T-helper 1 cell treated with Interleukin-12 subunit alpha and Interleukin-12 subunit beta and Interleukin-4 antibody, amounts not matched to agents 30 μg/mL and 1 μg/mL, for 36 hours (primary cell): ENCODE measurements around the gene MYCBPAP.

Experiments
- H3K27ac Mint-ChIP-seq: one replicate; pipeline ENCODE4 v1.8.0; 2021; ENCODE audit warnings: mild to moderate bottlenecking, mixed read lengths
- H3K27me3 Mint-ChIP-seq: one replicate; pipeline ENCODE4 v1.8.0; 2021; ENCODE audit warnings: low read depth, mixed read lengths
- H3K36me3 Mint-ChIP-seq: one replicate; pipeline ENCODE4 v1.8.0; 2021; ENCODE audit warnings: low read depth, mixed read lengths
- H3K4me1 Mint-ChIP-seq: one replicate; pipeline ENCODE4 v1.8.0; 2021; ENCODE audit warnings: low read depth, mixed read lengths
- H3K4me3 Mint-ChIP-seq: one replicate; pipeline ENCODE4 v1.8.0; 2021; ENCODE audit warnings: mild to moderate bottlenecking, moderate library complexity, mixed read lengths
- H3K9me3 Mint-ChIP-seq: one replicate; pipeline ENCODE4 v1.8.0; 2021; ENCODE audit warnings: mixed read lengths

MYCBPAP gene

DNA sequence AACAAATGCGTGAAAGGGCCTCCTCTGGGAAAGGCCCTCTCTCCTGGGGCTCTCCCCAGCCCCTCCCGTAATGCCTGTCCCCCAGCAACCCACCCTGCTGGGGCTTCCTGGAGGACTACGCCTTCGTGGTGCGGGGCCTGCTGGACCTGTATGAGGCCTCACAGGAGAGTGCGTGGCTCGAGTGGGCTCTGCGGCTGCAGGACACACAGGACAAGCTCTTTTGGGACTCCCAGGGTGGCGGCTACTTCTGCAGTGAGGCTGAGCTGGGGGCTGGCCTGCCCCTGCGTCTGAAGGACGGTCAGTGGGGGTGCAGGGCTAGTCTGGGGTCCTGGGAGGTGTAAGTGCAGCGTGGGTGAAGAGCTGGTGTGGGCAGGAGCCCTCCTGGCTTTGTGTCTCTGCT is 43.6 kb downstream of the MYCBPAP start:
- no peak overlapping the region for H3K4me3 Mint-ChIP-seq
- H3K4me1 Mint-ChIP-seq: peaks cover under 1% of the 10 kb centered on the region
- H3K27me3 Mint-ChIP-seq: no peaks in the 10 kb centered on the region
- H3K9me3 Mint-ChIP-seq: no peaks in the 10 kb centered on the region
- H3K27ac Mint-ChIP-seq: no peak overlapping the region
- no peaks in the 10 kb centered on the region for H3K36me3 Mint-ChIP-seq

DNA sequence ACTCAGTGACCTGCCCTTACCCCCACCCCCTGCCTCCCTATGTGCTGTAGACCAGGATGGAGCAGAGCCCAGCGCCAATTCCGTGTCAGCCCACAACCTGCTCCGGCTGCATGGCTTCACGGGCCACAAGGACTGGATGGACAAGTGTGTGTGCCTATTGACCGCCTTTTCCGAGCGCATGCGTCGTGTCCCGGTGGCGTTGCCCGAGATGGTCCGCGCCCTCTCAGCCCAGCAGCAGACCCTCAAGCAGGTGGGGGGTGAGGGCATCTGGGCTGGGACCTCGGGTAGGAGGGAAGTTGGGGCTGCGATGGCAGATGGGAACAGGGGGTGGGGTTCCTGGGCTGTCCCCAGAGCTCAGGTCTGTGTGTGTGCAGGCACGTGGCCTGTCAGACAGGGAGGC is 46.0 kb downstream of the MYCBPAP start:
- no peaks in the 10 kb centered on the region for H3K9me3 Mint-ChIP-seq
- no peaks in the 10 kb centered on the region for H3K36me3 Mint-ChIP-seq
- peaks cover 4% of the 10 kb centered on the region for H3K4me1 Mint-ChIP-seq
- H3K27me3 Mint-ChIP-seq: peaks cover 23% of the 10 kb centered on the region
- H3K4me3 Mint-ChIP-seq: no peak overlapping the region
- H3K27ac Mint-ChIP-seq: no peak overlapping the region

DNA sequence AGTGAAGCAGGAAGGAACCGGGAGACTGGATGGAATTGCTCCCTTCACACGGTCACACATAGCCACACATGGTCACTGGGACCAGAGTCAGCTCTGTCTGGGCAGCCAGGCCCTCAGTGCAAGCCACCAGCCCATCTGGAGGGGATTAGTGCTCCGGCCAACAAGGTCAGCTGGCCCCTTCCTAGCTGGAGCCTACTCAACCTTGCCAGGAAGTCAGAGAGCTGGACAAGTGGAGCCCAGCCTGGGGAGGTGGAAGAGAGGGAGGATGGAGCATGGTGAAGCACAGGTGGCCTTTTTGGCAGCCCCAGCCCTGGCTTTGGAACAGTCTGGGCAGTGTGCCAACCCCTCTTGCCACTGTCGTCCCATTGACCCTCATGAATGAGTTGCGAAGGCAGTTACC is 48.6 kb downstream of the MYCBPAP start:
- no peaks in the 10 kb centered on the region for H3K9me3 Mint-ChIP-seq

DNA sequence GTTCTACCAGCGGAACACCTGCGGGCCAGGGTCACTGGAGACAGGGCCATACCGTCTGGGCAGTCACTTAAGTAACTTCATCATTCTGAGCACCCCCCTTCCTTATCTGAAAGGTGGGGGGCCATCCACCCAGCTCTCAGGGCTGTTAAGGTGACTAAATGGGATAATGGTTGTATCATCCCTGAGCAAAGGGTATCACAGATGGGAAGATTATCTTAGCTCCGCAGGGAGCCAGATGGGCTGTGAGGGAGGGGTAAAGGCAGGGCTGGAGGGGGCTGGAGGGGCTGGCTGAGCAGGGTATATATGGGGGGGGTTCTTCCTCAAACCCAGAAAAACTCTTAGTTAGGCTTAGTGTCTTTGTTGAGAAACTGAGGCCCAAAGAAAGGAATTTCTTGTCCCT is 49.4 kb downstream of the MYCBPAP start:
- Mint-ChIP-seq H3K9me3 (no peaks in the 10 kb centered on the region), H3K36me3 (no peaks in the 10 kb centered on the region), H3K4me1 (peaks cover 16% of the 10 kb centered on the region), H3K27me3 (peaks cover 41% of the 10 kb centered on the region), H3K27ac (no peak overlapping the region), H3K4me3 (no peak overlapping the region)

More for the DNA sequence above, 48.6 kb downstream of the MYCBPAP start:
- H3K27me3 Mint-ChIP-seq: peaks cover 34% of the 10 kb centered on the region
- H3K4me3 Mint-ChIP-seq: no peak overlapping the region
- H3K36me3 Mint-ChIP-seq: no peaks in the 10 kb centered on the region
- H3K27ac Mint-ChIP-seq: no peak overlapping the region
- H3K4me1 Mint-ChIP-seq: peaks cover 11% of the 10 kb centered on the region

DNA sequence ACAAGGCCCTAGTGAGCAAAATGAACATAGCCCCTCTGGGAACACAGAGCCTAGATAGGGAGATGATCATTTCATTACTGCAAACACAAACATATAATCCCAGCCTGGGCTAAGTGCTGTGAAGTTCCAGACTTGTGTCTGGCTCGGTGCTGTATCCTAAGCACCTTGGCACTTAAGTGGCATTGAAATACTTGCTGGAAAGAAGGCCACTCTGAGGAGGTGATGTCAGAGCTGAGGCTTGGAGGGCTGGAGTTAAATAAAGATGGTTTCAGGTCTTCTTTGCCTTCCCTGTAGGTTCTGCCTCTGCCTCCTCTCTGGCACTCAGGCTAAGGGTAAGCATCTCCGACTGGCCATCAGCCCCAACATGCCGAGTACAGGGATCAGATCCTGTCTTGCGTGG is 49.9 kb downstream of the MYCBPAP start:
- no peak overlapping the region for H3K4me3 Mint-ChIP-seq

DNA sequence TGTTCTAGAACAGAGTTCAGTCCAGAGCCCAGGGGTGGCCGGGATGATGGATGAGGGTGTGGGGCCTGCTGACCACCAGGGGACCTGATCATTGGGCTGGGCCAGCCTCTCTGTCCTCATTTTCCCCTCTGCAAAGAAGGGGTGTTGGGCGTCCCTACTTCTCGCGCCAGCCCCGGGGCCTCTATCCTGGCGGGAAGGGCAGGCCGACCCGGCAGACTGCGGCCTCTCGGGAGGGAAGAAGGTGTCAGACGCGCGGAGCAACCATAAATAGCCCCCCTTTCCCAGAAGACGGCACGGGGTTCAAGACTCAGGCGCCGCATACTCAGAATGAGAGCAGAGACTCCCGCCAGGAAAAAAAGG is 50.3 kb downstream of the MYCBPAP start:
- no peaks in the 10 kb centered on the region for H3K9me3 Mint-ChIP-seq
- peaks cover 16% of the 10 kb centered on the region for H3K4me1 Mint-ChIP-seq
- no peaks in the 10 kb centered on the region for H3K36me3 Mint-ChIP-seq
- H3K27me3 Mint-ChIP-seq: peaks cover 50% of the 10 kb centered on the region
- no peak overlapping the region for H3K27ac Mint-ChIP-seq
- H3K4me3 Mint-ChIP-seq: no peak overlapping the region

More for the DNA sequence above, 49.9 kb downstream of the MYCBPAP start:
- H3K36me3 Mint-ChIP-seq: no peaks in the 10 kb centered on the region
- H3K4me1 Mint-ChIP-seq: peaks cover 16% of the 10 kb centered on the region
- H3K27ac Mint-ChIP-seq: no peak overlapping the region
- H3K27me3 Mint-ChIP-seq: peaks cover 46% of the 10 kb centered on the region
- no peaks in the 10 kb centered on the region for H3K9me3 Mint-ChIP-seq

DNA sequence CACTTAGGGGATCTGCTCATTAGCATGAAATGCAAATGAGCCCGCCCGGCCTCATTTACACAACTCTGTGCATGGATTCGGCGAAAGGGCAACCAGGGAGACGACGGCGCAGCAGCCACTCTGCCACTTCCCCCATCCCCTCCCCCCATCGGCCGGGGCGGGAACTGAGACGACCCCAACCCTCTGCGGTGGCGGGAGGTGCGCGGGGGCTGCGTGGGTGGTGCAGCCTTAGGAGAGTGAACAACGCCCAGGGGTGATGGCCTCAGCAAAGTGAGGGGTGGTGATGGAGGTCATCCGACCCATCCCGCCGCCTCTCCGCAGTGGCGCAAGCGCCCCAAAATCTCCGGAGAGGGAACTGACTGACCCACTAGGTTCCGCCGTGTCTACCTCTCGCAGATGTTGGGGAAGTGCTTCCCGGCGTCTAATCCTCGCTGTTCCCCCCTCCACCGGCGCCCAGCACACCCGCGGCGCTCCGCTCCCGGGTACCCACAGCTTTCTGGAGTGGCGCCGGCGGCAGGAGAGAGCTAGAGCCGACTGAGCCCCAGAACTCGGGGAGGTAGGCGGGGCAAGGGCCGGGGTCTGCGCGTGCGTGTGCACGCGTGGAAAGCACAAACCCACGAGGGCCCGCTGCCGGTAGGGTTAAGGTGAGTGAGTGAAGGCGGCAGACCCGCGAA is 50.8 kb downstream of the MYCBPAP start:
- H3K36me3 Mint-ChIP-seq: no peaks in the 10 kb centered on the region
- H3K27ac Mint-ChIP-seq: no peak overlapping the region
- H3K27me3 Mint-ChIP-seq: peaks cover 56% of the 10 kb centered on the region
- no peaks in the 10 kb centered on the region for H3K9me3 Mint-ChIP-seq
- peaks cover 16% of the 10 kb centered on the region for H3K4me1 Mint-ChIP-seq
- peak overlapping the region; percentile 67 for H3K4me3 Mint-ChIP-seq

DNA sequence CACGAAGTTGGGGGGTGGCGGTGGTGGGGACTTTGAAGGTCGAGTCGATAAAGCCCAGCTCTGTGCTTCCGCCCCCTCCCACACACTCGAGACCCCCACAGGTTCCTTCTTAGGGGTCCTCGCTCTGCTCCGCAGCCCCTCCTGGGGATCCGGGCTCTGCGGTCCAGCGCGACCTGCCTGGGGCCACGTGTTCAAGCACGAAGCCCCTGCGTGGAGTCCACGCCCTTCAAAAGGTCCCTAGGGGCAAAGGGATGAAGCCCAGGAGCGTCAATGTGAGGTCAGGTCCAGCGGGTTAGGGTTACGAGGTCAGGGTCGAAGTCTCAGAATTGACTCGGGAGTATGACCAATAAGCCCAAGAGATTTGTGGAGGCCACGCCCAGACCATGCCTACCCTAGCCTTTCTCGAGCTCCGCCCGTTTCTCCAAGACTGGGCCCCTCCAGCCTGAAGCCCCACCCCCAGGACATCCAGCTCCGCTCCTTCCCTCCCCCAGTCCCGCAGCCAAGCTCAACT is 51.5 kb downstream of the MYCBPAP start:
- Mint-ChIP-seq H3K4me1 (peaks cover 16% of the 10 kb centered on the region), H3K27ac (no peak overlapping the region), H3K4me3 (peak overlapping the region; percentile 73), H3K36me3 (no peaks in the 10 kb centered on the region), H3K27me3 (peaks cover 62% of the 10 kb centered on the region), H3K9me3 (no peaks in the 10 kb centered on the region)

DNA sequence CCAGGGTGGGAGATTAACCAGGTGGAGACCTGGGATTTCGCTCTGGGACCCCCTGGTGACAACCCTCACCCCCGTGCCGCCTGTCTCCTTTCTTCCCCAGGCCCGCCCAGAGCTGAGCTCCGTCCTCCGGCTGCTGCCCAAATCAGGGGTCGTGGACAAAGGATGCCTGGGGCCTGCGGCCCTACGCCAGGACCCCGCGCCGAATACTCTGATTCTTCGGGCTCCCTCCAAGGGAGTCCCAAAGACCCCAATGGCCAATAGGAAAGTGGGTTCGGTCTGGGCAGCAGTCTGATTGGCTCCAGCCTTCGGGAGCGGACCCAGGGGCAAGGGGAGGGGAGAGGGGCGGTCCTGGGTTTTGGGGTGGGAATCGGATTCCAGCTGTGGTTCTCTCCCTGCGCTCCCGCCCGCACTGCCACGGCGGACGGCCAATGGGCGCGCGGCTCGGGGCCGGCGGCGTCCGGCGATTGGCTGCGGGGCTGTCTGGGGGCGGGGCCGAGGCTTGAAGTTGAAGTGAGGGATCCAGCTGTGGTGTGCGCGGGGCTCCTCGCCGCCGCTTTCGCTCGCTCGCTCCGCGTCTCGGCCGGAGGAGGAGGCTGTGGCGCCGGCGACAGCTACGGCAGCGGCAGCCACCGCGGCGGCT is 52.1 kb downstream of the MYCBPAP start, which contains the start of gene CACNA1G:
Gene CACNA1G (plus strand): TSS at position 531 of the 640 bp plus-strand sequence. CDS start 745 bp downstream, outside the sequence.
- peaks cover 16% of the 10 kb centered on the region for H3K4me1 Mint-ChIP-seq
- H3K27me3 Mint-ChIP-seq: peaks cover 68% of the 10 kb centered on the region
- H3K4me3 Mint-ChIP-seq: peak within 1 kb of the TSS; percentile 73
- H3K9me3 Mint-ChIP-seq: no peaks in the 10 kb centered on the region
- no peak within 1 kb of the TSS for H3K27ac Mint-ChIP-seq
- H3K36me3 Mint-ChIP-seq: no peaks in the 10 kb centered on the region

DNA sequence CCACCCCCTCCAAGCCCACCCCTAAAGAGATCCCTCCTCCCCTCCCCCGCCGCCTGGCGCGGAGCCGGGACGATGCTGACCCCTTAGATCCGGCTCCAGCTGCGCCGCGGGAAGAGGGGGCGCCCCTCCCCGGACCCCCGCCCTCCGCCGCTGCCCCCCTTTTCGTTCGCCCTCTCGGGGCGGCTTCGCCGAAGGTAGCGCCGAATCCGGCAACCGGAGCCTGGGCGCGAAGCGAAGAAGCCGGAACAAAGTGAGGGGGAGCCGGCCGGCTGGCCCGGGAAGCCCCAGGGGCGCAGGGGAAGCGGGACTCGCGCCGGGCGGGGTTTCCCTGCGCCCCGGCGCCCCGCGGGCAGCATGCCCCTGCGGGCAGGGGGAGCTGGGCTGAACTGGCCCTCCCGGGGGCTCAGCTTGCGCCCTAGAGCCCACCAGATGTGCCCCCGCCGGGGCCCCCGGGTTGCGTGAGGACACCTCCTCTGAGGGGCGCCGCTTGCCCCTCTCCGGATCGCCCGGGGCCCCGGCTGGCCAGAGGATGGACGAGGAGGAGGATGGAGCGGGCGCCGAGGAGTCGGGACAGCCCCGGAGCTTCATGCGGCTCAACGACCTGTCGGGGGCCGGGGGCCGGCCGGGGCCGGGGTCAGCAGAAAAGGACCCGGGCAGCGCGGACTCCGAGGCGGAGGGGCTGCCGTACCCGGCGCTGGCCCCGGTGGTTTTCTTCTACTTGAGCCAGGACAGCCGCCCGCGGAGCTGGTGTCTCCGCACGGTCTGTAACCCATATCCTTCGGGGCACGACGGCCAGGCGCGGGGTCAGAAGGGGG is 52.9 kb downstream of the MYCBPAP start:
- Mint-ChIP-seq H3K27ac (no peak overlapping the region), H3K4me1 (peaks cover 16% of the 10 kb centered on the region), H3K36me3 (no peaks in the 10 kb centered on the region), H3K9me3 (no peaks in the 10 kb centered on the region), H3K4me3 (no peak overlapping the region), H3K27me3 (peaks cover 76% of the 10 kb centered on the region)

DNA sequence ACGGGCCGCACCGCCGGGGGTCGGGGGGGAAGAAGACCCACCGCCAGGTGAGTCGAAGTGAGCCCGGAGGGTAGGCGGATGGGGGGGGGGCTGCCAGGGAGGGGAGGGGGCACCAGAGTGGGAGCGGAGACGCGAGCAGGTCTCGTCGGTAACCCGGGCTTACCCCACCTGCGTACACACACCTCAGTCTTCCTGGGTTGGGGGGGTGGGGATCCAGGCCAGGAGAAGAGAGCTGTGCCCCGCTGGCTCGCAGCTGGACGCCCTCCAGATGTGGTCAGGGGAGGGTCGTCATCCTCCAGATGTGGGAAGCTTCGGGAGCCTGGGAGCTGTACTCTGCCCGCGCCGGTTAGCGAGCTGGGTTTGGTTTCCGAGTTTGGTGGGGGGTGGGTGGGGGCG is 53.5 kb downstream of the MYCBPAP start:
- Mint-ChIP-seq H3K4me3 (no peak overlapping the region), H3K36me3 (no peaks in the 10 kb centered on the region), H3K4me1 (peaks cover 16% of the 10 kb centered on the region), H3K27ac (no peak overlapping the region), H3K27me3 (peaks cover 82% of the 10 kb centered on the region), H3K9me3 (no peaks in the 10 kb centered on the region)

DNA sequence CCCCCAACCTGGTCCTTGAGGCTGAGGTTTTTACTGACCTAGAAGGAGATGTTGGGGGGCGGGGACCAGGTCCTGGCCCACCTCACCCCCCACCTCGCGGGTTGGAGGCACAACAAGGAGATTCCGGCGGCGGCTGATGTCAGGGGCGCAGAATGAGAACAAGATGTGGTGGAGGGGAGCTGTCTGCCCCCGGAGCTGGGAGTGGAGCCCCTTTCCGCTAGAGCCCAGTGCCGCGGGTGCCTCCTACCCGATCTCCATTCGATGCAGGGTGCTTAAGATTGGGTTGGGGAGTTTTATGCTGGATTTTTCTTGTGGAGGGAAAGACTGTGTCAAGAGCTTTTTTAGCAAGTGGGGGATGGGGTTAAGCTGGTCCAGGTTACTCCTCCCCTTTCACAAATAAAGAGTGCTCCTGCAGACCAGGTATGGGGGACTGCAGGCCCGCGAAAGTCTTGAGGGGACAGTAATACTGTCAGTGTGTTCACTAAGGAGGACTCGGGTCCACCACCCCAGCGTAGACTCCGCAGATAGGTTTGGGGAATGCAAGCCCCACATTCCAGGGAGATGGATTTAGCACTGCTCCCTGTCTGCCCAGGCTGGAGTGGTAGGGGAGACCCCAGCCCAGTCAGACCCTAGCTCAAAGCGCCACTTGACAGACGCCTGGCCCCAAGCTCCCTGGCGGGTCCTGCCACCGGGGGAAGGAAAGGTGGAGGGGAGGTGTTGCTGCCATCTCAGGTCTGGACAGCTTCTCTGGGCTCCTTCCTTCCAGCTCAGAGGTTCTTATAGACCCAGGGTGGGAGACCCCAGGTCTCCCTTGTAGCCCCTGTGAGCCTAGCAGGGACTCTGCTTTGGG is 54.2 kb downstream of the MYCBPAP start:
- peak overlapping the region; percentile 55 for H3K4me3 Mint-ChIP-seq
- no peaks in the 10 kb centered on the region for H3K36me3 Mint-ChIP-seq
- peaks cover 82% of the 10 kb centered on the region for H3K27me3 Mint-ChIP-seq
- peaks cover 16% of the 10 kb centered on the region for H3K4me1 Mint-ChIP-seq
- H3K9me3 Mint-ChIP-seq: no peaks in the 10 kb centered on the region
- no peak overlapping the region for H3K27ac Mint-ChIP-seq

DNA sequence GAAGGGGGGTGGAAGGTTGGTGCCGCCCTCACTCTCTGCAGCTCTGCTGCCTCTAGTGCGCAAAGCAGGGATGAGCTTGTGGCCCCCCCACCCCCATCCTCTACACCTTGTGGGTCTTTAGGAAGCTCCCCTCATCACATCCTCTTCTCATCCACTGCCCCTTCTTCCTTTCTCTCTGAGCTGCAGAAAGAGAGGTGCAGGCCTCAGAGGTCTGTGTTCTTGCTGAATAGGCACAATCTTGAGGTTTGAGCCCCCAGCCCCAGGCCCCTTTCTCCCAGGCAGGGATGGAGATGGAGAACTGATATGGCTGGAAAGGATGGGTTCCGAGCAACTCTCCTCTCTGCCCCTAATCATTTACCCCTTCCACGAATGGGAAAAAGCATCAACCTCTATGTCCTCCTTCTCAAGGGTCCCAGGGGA is 54.9 kb downstream of the MYCBPAP start:
- Mint-ChIP-seq H3K4me3 (no peak overlapping the region), H3K27ac (no peak overlapping the region), H3K4me1 (peaks cover 16% of the 10 kb centered on the region), H3K27me3 (peaks cover 82% of the 10 kb centered on the region), H3K36me3 (no peaks in the 10 kb centered on the region), H3K9me3 (no peaks in the 10 kb centered on the region)

DNA sequence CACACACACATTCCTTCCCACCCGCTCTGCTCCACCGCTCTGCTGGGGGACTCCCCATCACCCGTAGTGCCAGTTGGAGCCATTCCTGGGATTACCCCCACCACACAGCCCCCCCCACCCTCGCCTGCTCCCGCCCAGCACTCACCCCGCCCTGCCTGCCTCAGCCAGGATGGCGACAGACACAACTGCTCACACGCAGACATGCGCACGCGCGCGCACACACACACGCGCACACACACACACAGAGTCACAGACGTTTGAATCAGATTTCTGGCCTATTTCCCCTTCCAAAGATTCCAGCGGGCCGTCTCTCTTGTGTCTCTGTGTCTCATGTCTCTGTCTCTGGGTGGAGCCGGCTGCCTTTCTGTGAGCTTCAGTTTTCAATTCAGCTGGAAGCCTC is 56.7 kb downstream of the MYCBPAP start:
- no peaks in the 10 kb centered on the region for H3K9me3 Mint-ChIP-seq
- H3K27me3 Mint-ChIP-seq: peaks cover 68% of the 10 kb centered on the region
- no peak overlapping the region for H3K4me3 Mint-ChIP-seq
- peaks cover 9% of the 10 kb centered on the region for H3K4me1 Mint-ChIP-seq
- H3K27ac Mint-ChIP-seq: no peak overlapping the region
- H3K36me3 Mint-ChIP-seq: no peaks in the 10 kb centered on the region
